DMS 273 (cell line): ENCODE measurements around the gene RIC8B.
A peak's percentile ranks its signal among the peaks of the same experiment; 100 is the strongest.
"Not testable (repeated sequence)": the region's sequence is repeated elsewhere in the genome, so short reads cannot be mapped to it uniquely, and the experiment has no call there.

Experiments used
- DNase-seq: peaks from one replicate; lab custom pipeline; 2025; ENCODE audit not compliant: unreplicated experiment; lab: John Stamatoyannopoulos, UW

The RIC8B gene

GRCh38 chr12:106774005-106774807 is at the start of gene RIC8B:
Gene RIC8B, plus strand, starts transcription at chr12:106774682. Its CDS starts 64 bp downstream, at chr12:106774746.
- DNase-seq = peak; percentile 97

GRCh38 chr12:106724934-106725333 is 49.5 kb upstream of the RIC8B start:
- no peak for DNase-seq

- not testable (repeated sequence) for DNase-seq
Observed at GRCh38 chr12:106726603-106727202, 47.8 kb upstream of the RIC8B start.

- DNase-seq = no peak
Observed at GRCh38 chr12:106729611-106730010, 44.9 kb upstream of the RIC8B start.

GRCh38 chr12:106732890-106733289 is 41.6 kb upstream of the RIC8B start:
- no peak for DNase-seq

- no peak for DNase-seq
Observed at GRCh38 chr12:106733660-106734059, 40.8 kb upstream of the RIC8B start.

- no peak for DNase-seq
Observed at GRCh38 chr12:106736051-106736957, 38.2 kb upstream of the RIC8B start.

- DNase-seq = no peak
Observed at GRCh38 chr12:106739318-106739717, 35.2 kb upstream of the RIC8B start.

- no peak for DNase-seq
Observed at GRCh38 chr12:106739815-106740530, 34.5 kb upstream of the RIC8B start.

GRCh38 chr12:106740818-106741217 is 33.7 kb upstream of the RIC8B start:
- DNase-seq = no peak

GRCh38 chr12:106741247-106741646 is 33.2 kb upstream of the RIC8B start:
- DNase-seq = no peak

- DNase-seq = no peak
Observed at GRCh38 chr12:106743270-106743988, 31.1 kb upstream of the RIC8B start.

- DNase-seq = no peak
Observed at GRCh38 chr12:106744600-106744999, 29.9 kb upstream of the RIC8B start.

GRCh38 chr12:106745181-106745745 is 29.2 kb upstream of the RIC8B start:
- DNase-seq = no peak

GRCh38 chr12:106747973-106748436 is 26.5 kb upstream of the RIC8B start:
- no peak for DNase-seq

GRCh38 chr12:106750524-106750923 is 24.0 kb upstream of the RIC8B start:
- no peak for DNase-seq

- DNase-seq = no peak
Observed at GRCh38 chr12:106753526-106753925, 21.0 kb upstream of the RIC8B start.

- no peak for DNase-seq
Observed at GRCh38 chr12:106754331-106754730, 20.2 kb upstream of the RIC8B start.

- no peak for DNase-seq
Observed at GRCh38 chr12:106757623-106758348, 16.7 kb upstream of the RIC8B start.
